CD14-positive monocyte (primary cell): ENCODE data around the gene POLR3G. TPM values are rescaled to one million over a fixed set of nuclear protein-coding genes. Genes with fewer than 3 reads are reported as not detected.

Experiments
- DNase-seq, 3 donors: peaks; one replicate each; pipeline ENCODE4 v3.0.0-alpha.2; 2011 to 2022
- H2AFZ ChIP-seq: 2 replicates; pipeline ENCODE4 v1.6.0; 2012; ENCODE audit warnings: mild to moderate bottlenecking, low read depth, low read length, inconsistent platforms; ENCODE audit not compliant: insufficient read depth, poor library complexity, severe bottlenecking
- H3K27ac ChIP-seq, 2 donors: 1 replicate in 1 of 2; 2 replicates in 1 of 2; pipeline ENCODE4 v1.5.1; 2012 to 2013; ENCODE audit warnings: low read length in 2 of 2, control low read depth in 1 of 2, inconsistent platforms in 1 of 2, low read depth in 1 of 2, mild to moderate bottlenecking in 1 of 2
- H3K27me3 ChIP-seq, 2 donors: one replicate each; pipeline versions ENCODE4 v1.6.0 to v1.6.1; 2011 to 2013; ENCODE audit warnings: low read length in 2 of 2; ENCODE audit not compliant: control insufficient read depth in 2 of 2, insufficient read depth in 2 of 2
- H3K36me3 ChIP-seq, 2 donors: replicated peaks in 1 of 2; 1 replicate in 1 of 2; 2 replicates in 1 of 2; pipeline versions ENCODE4 v1.5.1 to v1.6.1; 2012 to 2013; ENCODE audit warnings: low read length in 2 of 2, control low read depth in 1 of 2, inconsistent platforms in 1 of 2, mild to moderate bottlenecking in 1 of 2; ENCODE audit not compliant: insufficient read depth in 2 of 2, control insufficient read depth in 1 of 2
- H3K4me1 ChIP-seq, 2 donors: 1 replicate in 1 of 2; 2 replicates in 1 of 2; pipeline versions ENCODE4 v1.5.1 to v1.6.1; 2012 to 2013; ENCODE audit warnings: low read length in 2 of 2, control low read depth in 1 of 2, inconsistent platforms in 1 of 2, mild to moderate bottlenecking in 1 of 2, moderate library complexity in 1 of 2; ENCODE audit not compliant: insufficient read depth in 2 of 2, control insufficient read depth in 1 of 2
- H3K4me2 ChIP-seq: replicated peaks from 2 replicates; pipeline ENCODE3; 2012; ENCODE audit warnings: low read length, moderate library complexity, mild to moderate bottlenecking; ENCODE audit not compliant: poor library complexity, severe bottlenecking; ENCODE audit errors: extremely low read depth
- H3K4me3 ChIP-seq, 3 experiments: fragments of 200-600 bp in 1 of 3; sonication (generic) in 1 of 3; replicated peaks in 1 of 3; 1 replicate in 2 of 3; 2 replicates in 1 of 3; pipeline ENCODE4 v1.5.1; 2011 to 2013; ENCODE audit warnings: low read length in 3 of 3, mild to moderate bottlenecking in 3 of 3, control low read depth in 2 of 3, low read depth in 2 of 3, inconsistent platforms in 1 of 3, moderate library complexity in 1 of 3
- H3K79me2 ChIP-seq: 2 replicates; pipeline ENCODE4 v1.6.0; 2012; ENCODE audit warnings: mild to moderate bottlenecking, control low read depth, inconsistent platforms, low read length, moderate library complexity; ENCODE audit not compliant: insufficient read depth
- H3K9ac ChIP-seq: 2 replicates; pipeline ENCODE4 v1.6.0; 2017; ENCODE audit warnings: low read length, mild to moderate bottlenecking; ENCODE audit not compliant: insufficient read depth, poor library complexity, severe bottlenecking
- H3K9me3 ChIP-seq, 2 donors: replicated peaks in 1 of 2; 1 replicate in 1 of 2; 2 replicates in 1 of 2; pipeline versions ENCODE4 v1.5.1 to v1.6.1; 2012 to 2013; ENCODE audit warnings: low read length in 2 of 2, control low read depth in 1 of 2; ENCODE audit not compliant: control insufficient read depth in 1 of 2, insufficient read depth in 1 of 2
- H4K20me1 ChIP-seq: 2 replicates; pipeline ENCODE4 v1.6.0; 2012; ENCODE audit warnings: mild to moderate bottlenecking, low read length, control low read depth, moderate library complexity; ENCODE audit not compliant: insufficient read depth
- H3K27ac Mint-ChIP-seq, 7 donors: one replicate each; pipeline ENCODE4 v1.8.0; 2020; ENCODE audit warnings: mild to moderate bottlenecking in 7 of 7, mixed read lengths in 7 of 7, moderate library complexity in 6 of 7, inconsistent platforms in 2 of 7
- H3K27me3 Mint-ChIP-seq, 3 donors: one replicate each; pipeline ENCODE4 v1.8.0; 2021 to 2022; ENCODE audit warnings: low read depth in 3 of 3, mild to moderate bottlenecking in 3 of 3, mixed read lengths in 3 of 3, moderate library complexity in 3 of 3, inconsistent platforms in 1 of 3
- H3K36me3 Mint-ChIP-seq, 2 donors: one replicate each; pipeline ENCODE4 v1.8.0; 2020; ENCODE audit warnings: mixed read lengths in 2 of 2, inconsistent platforms in 1 of 2, mild to moderate bottlenecking in 1 of 2
- H3K4me1 Mint-ChIP-seq: one replicate; pipeline ENCODE4 v1.8.0; 2020; ENCODE audit warnings: mild to moderate bottlenecking, mixed read lengths
- H3K4me3 Mint-ChIP-seq, 2 donors: one replicate each; pipeline ENCODE4 v1.8.0; 2020; ENCODE audit warnings: mild to moderate bottlenecking in 2 of 2, mixed read lengths in 2 of 2, moderate library complexity in 1 of 2
- H3K9me3 Mint-ChIP-seq, 7 donors: one replicate each; pipeline ENCODE4 v1.8.0; 2020 to 2022; ENCODE audit warnings: mixed read lengths in 7 of 7, mild to moderate bottlenecking in 6 of 7, moderate library complexity in 6 of 7, inconsistent platforms in 2 of 7
- CTCF ChIP-seq: fragments of 200-600 bp; IDR thresholded peaks from one replicate; pipeline ENCODE4 v1.8.0; 2022; ENCODE audit warnings: antibody characterized with exemption, mild to moderate bottlenecking
- WGBS: methylation state at CpG from one replicate; pipeline ENCODE4 v1.1.5; 2013; ENCODE audit warnings: missing lambda C conversion rate; ENCODE audit not compliant: insufficient coverage; 5-methylcytosine and 5-hydroxymethylcytosine counted together
- intact Hi-C, 2 donors: fragments of 100-400 bp; cut with micrococcal nuclease; formaldehyde crosslinking; loops; one replicate each; pipeline versions ENCODE4 v1.15.0 to v1.15.1; 2023
- polyA plus RNA-seq, 3 donors: library from polyadenylated mRNA; depleted of rRNA in 1 of 3; unstranded in 2 of 3; stranded (reverse) in 1 of 3; fragments of 300-500 nt in 2 of 3; fragments of >200 nt in 1 of 3; fragmentation: Illumina TruSeq in 2 of 3; gene quantifications; 1 replicate in 2 of 3; 2 replicates in 1 of 3; pipeline ENCODE4 v1.2.3, GENCODE V29; 2012 to 2021

The POLR3G gene
- polyA plus RNA-seq, 3 donors = 0.07 to 0.36 (median 0.13) TPM

DNA sequence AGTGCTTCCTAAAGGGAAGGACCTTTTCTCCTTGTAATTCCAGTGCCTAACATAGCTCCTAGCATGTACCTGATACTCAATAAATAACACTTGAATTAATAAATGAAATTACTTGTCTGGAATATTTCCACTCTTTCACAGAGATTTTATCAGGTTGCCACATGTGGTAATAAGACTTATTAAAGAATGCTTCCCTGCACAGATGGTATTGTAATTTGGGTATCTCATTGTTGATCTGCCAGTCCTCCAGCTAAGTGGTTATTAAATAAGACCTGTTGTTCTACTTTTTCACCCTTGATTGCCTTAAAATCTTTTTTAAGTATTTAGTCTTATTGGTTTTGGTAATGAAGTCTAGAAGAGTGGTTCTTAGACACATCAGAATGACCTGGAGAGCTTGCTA lies 37.0 kb upstream of the POLR3G start:
- Mint-ChIP-seq H3K4me3 (no peak overlapping the region), H3K9me3 (no peaks in the 10 kb centered on the region)
- intact Hi-C loops = no loop called here

DNA sequence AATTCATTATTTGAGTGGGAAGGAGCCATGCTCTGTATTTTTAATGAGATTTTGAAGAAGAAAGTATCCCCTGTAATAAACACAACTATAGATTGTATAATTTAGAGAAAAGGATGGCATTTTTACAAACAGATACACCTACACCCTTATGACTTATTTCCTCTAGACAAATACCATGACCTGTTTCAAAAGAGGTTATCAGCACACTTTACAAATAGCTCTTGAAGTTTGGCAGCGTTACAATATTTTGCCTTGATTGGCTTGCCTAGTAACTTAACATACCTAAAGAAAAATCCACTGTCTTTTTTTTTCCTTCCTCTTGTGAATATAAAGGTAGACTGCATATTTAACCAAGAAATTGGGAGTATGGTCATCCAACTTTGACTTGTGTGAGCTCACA lies 36.6 kb upstream of the POLR3G start:
- no peak overlapping the region for H3K27ac ChIP-seq
- H3K27me3 Mint-ChIP-seq = no peaks in the 10 kb centered on the region
- no peak overlapping the region for H3K4me2 ChIP-seq
- H3K4me1 Mint-ChIP-seq = peaks cover 9% of the 10 kb centered on the region
- no CpG with 5 or more reads among the region's 1 CpG for WGBS
- intact Hi-C loops = no loop called here
- no peak overlapping the region for H3K9ac ChIP-seq
- H2AFZ ChIP-seq = no peak overlapping the region
- H3K79me2 ChIP-seq = no peaks in the 10 kb centered on the region
- no peaks in the 10 kb centered on the region for H3K9me3 ChIP-seq
- no peak overlapping the region for H3K4me3 Mint-ChIP-seq
- DNase-seq = no peak
- H3K4me3 ChIP-seq = no peak overlapping the region
- H3K36me3 Mint-ChIP-seq = no peaks in the 10 kb centered on the region
- no peaks in the 10 kb centered on the region for H4K20me1 ChIP-seq
- no peaks in the 10 kb centered on the region for H3K4me1 ChIP-seq
- no peaks in the 10 kb centered on the region for H3K9me3 Mint-ChIP-seq
- H3K27ac Mint-ChIP-seq = no peak overlapping the region
- no peak for TF ChIP-seq CTCF
- H3K27me3 ChIP-seq = no peaks in the 10 kb centered on the region
- H3K36me3 ChIP-seq = no peaks in the 10 kb centered on the region

More for the DNA sequence above, 37.0 kb upstream of the POLR3G start:
- Histone ChIP-seq H3K4me3 (no peak overlapping the region), H3K79me2 (no peaks in the 10 kb centered on the region), H3K9ac (no peak overlapping the region), H3K36me3 (no peaks in the 10 kb centered on the region), H3K4me1 (no peaks in the 10 kb centered on the region), H3K9me3 (no peaks in the 10 kb centered on the region), H3K4me2 (no peak overlapping the region), H3K27ac (no peak overlapping the region), H4K20me1 (no peaks in the 10 kb centered on the region), H2AFZ (no peak overlapping the region), H3K27me3 (no peaks in the 10 kb centered on the region)
- DNase-seq = no peak
- H3K27ac Mint-ChIP-seq = no peak overlapping the region
- TF ChIP-seq CTCF = no peak
- H3K4me1 Mint-ChIP-seq = peaks cover 9% of the 10 kb centered on the region
- H3K27me3 Mint-ChIP-seq = peaks cover 0 to 1% (median 0%) of the 10 kb centered on the region in 3 donors
- H3K36me3 Mint-ChIP-seq = no peaks in the 10 kb centered on the region
